GM23338 (cell line): ENCODE data around the gene RNF135. TPM values are rescaled to one million over a fixed set of nuclear protein-coding genes. Genes with fewer than 3 reads are reported as not detected.

Source experiments
- ATAC-seq: fragments of 200-7000 bp; cut with Tn5 transposase; 3 replicates; pipeline ENCODE4 v1.9.1; 2020
- DNase-seq: peaks from one replicate; pipeline ENCODE4 v3.0.0-alpha.2; 2015; ENCODE audit warnings: low spot score
- H2AFZ ChIP-seq: fragments of 200-600 bp; sonication (generic); 2 replicates; pipeline ENCODE4 v1.8.0; 2016; ENCODE audit warnings: antibody characterized with exemption, mild to moderate bottlenecking, moderate library complexity
- H3F3A ChIP-seq: fragments of 200-600 bp; sonication (generic); replicated peaks from 2 replicates; pipeline ENCODE4 v1.8.0; 2017; ENCODE audit warnings: antibody characterized with exemption, mixed run types, low read depth
- H3K27ac ChIP-seq: fragments of 200-600 bp; sonication (generic); 2 replicates; pipeline ENCODE4 v1.6.1; 2016; ENCODE audit warnings: low read depth
- H3K27me3 ChIP-seq: fragments of 200-600 bp; sonication (generic); 2 replicates; pipeline ENCODE4 v1.8.0; 2016; ENCODE audit warnings: mild to moderate bottlenecking, mixed run types, moderate library complexity; ENCODE audit not compliant: insufficient read depth
- H3K36me3 ChIP-seq: fragments of 200-600 bp; sonication (generic); 2 replicates; pipeline ENCODE4 v1.8.0; 2016; ENCODE audit warnings: mild to moderate bottlenecking; ENCODE audit not compliant: insufficient read depth
- H3K4me1 ChIP-seq: fragments of 200-600 bp; sonication (generic); 2 replicates; pipeline ENCODE4 v1.8.0; 2016; ENCODE audit warnings: mild to moderate bottlenecking, moderate library complexity; ENCODE audit not compliant: insufficient read depth
- H3K4me2 ChIP-seq: fragments of 200-600 bp; sonication (generic); 2 replicates; pipeline ENCODE4 v1.7.1; 2017; ENCODE audit warnings: mixed run types
- H3K4me3 ChIP-seq: fragments of 200-600 bp; sonication (generic); 2 replicates; pipeline ENCODE4 v1.6.1; 2016; ENCODE audit warnings: mixed run types
- H3K79me2 ChIP-seq: fragments of 200-600 bp; sonication (generic); replicated peaks from 2 replicates; pipeline ENCODE4 v1.8.0; 2017; ENCODE audit warnings: mild to moderate bottlenecking; ENCODE audit not compliant: insufficient read depth
- H3K9me2 ChIP-seq: fragments of 200-600 bp; sonication (generic); 2 replicates; pipeline ENCODE4 v1.8.0; 2017; ENCODE audit not compliant: insufficient read depth
- H4K20me1 ChIP-seq: fragments of 200-600 bp; sonication (generic); replicated peaks from 2 replicates; pipeline ENCODE4 v1.8.0; 2017; ENCODE audit warnings: mild to moderate bottlenecking; ENCODE audit not compliant: insufficient read depth
- H3K27ac Mint-ChIP-seq: 2 replicates; pipeline ENCODE4 v1.8.0; 2020; ENCODE audit warnings: inconsistent platforms, mild to moderate bottlenecking, moderate library complexity, mixed read lengths
- H3K27me3 Mint-ChIP-seq: 3 replicates; pipeline ENCODE4 v1.8.0; 2022; ENCODE audit warnings: low read depth, mild to moderate bottlenecking, moderate library complexity, mixed read lengths, inconsistent platforms; ENCODE audit not compliant: insufficient read depth, poor library complexity
- H3K36me3 Mint-ChIP-seq: 3 replicates; pipeline ENCODE4 v1.8.0; 2021; ENCODE audit warnings: low read depth, mild to moderate bottlenecking, inconsistent platforms, moderate library complexity, mixed read lengths
- H3K4me1 Mint-ChIP-seq: 3 replicates; pipeline ENCODE4 v1.8.0; 2020; ENCODE audit warnings: mild to moderate bottlenecking, inconsistent platforms, mixed read lengths
- H3K4me3 Mint-ChIP-seq: 3 replicates; pipeline ENCODE4 v1.8.0; 2021; ENCODE audit warnings: moderate library complexity, mild to moderate bottlenecking, inconsistent platforms, mixed read lengths
- H3K9me3 Mint-ChIP-seq: 3 replicates; pipeline ENCODE4 v1.8.0; 2020; ENCODE audit warnings: moderate library complexity, mild to moderate bottlenecking, inconsistent platforms, mixed read lengths
- CREB1 ChIP-seq: fragments of 250-450 bp; sonication (Bioruptor Pico); IDR thresholded peaks from 2 replicates; pipeline ENCODE4 v1.5.0; 2020; ENCODE audit warnings: low read depth, mild to moderate bottlenecking, moderate library complexity
- EZH2 ChIP-seq: fragments of 200-600 bp; sonication (generic); IDR thresholded peaks from one replicate; pipeline ENCODE4 v1.8.0; 2017; ENCODE audit warnings: antibody characterized with exemption, mild to moderate bottlenecking, low read depth; ENCODE audit not compliant: unreplicated experiment
- EZH2phosphoT487 ChIP-seq: fragments of 200-600 bp; sonication (generic); IDR thresholded peaks from one replicate; pipeline ENCODE4 v1.8.1; 2018; ENCODE audit warnings: antibody characterized with exemption; ENCODE audit not compliant: unreplicated experiment
- JUNB ChIP-seq: IDR thresholded peaks from one replicate; pipeline ENCODE4 v1.6.1; 2016; ENCODE audit warnings: antibody characterized with exemption; ENCODE audit not compliant: unreplicated experiment
- NANOG ChIP-seq: IDR thresholded peaks from 2 replicates; pipeline ENCODE4 v1.6.1; 2016; ENCODE audit warnings: antibody characterized with exemption, borderline replicate concordance
- POLR2AphosphoS5 ChIP-seq: IDR thresholded peaks from 2 replicates; pipeline ENCODE4 v1.6.1; 2016; ENCODE audit warnings: antibody characterized with exemption, low read depth
- STAT1 ChIP-seq: IDR thresholded peaks from one replicate; pipeline ENCODE4 v1.6.1; 2016; ENCODE audit warnings: antibody characterized with exemption; ENCODE audit not compliant: unreplicated experiment
- ZNF114 ChIP-seq: fragments of 250-450 bp; sonication (Bioruptor Pico); IDR thresholded peaks from 2 replicates; pipeline ENCODE4 v1.5.0; 2020; ENCODE audit warnings: mild to moderate bottlenecking, moderate library complexity
- ZNF331 ChIP-seq: fragments of 250-450 bp; sonication (Bioruptor Pico); IDR thresholded peaks from 2 replicates; pipeline ENCODE4 v1.5.0; 2020; ENCODE audit warnings: low read depth, mild to moderate bottlenecking, moderate library complexity
- polyA plus RNA-seq: library from polyadenylated mRNA; unstranded; fragments of >200 nt; fragmentation: Nextera tagmentation; extraction: Ambion mirVana; gene quantifications from 2 replicates; pipeline ENCODE4 v1.2.1, GENCODE V29; 2016
- total RNA-seq: library from RNA; depleted of rRNA; stranded (reverse); fragments of >200 nt; shearing (Covaris generic); gene quantifications from 2 replicates; pipeline ENCODE4 v1.2.3, GENCODE V29; 2014
- TF ChIP-seq, protein P1 (sequence below): fragments of 250-450 bp; sonication (Bioruptor Pico); IDR thresholded peaks from 2 replicates; pipeline ENCODE4 v1.5.0; 2020; ENCODE audit warnings: mild to moderate bottlenecking, moderate library complexity
- TF ChIP-seq, protein P2 (sequence below), 2 experiments: fragments of 200-600 bp in 1 of 2; sonication (generic) in 1 of 2; conservative IDR thresholded peaks; 2 replicates each; pipeline versions ENCODE4 v1.5.1 to v1.6.1; 2016 to 2017; ENCODE audit warnings: antibody characterized with exemption in 2 of 2, low read depth in 2 of 2, mild to moderate bottlenecking in 2 of 2, moderate library complexity in 1 of 2
- TF ChIP-seq, protein P3 (sequence below): IDR thresholded peaks from one replicate; pipeline ENCODE4 v1.6.1; 2018; ENCODE audit warnings: antibody characterized with exemption; ENCODE audit not compliant: unreplicated experiment
- TF ChIP-seq, protein P4 (sequence below): IDR thresholded peaks from 2 replicates; pipeline ENCODE4 v1.6.1; 2016; ENCODE audit warnings: antibody characterized with exemption

RNF135 gene
- total and polyA plus RNA-seq, 2 experiments from 2014 or later = 9.4 to 9.8 TPM

DNA sequence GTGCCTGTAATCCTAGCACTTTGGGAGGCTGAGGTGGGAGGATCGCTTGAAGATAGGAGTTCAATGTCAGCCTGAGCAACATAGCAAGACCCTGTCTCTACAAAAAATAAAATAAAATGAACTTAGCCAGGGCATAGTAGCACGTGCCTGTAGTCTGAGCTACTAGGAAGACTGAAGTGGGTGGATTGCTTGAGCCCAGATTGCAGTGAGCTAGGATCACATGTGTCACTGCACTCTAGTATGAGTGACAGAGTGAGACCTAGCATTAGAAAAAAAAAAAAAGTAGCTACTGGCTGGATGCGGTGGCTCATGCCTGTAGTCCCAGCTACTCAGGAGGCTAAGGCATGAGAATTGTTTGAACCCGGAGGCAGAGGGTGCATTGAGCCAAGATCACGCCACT lies 43.1 kb upstream of the RNF135 start:
- no peaks in the 10 kb centered on the region for H3F3A ChIP-seq
- no peak overlapping the region for H3K4me3 ChIP-seq
- no peak overlapping the region for H3K27ac ChIP-seq
- Mint-ChIP-seq H3K4me3 (no peak overlapping the region), H3K4me1 (0 out of 3 replicates have a peak, but pooled peaks cover 2% of the 10 kb centered on the region), H3K36me3 (no peaks in the 10 kb centered on the region), H3K27me3 (peaks cover 27% of the 10 kb centered on the region), H3K9me3 (no peaks in the 10 kb centered on the region), H3K27ac (no peak overlapping the region)
- H3K79me2 ChIP-seq = no peaks in the 10 kb centered on the region
- no peak overlapping the region for H2AFZ ChIP-seq
- H3K27me3 ChIP-seq = peaks cover 21% of the 10 kb centered on the region
- TF ChIP-seq JUNB (no peak), POLR2AphosphoS5 (no peak), CREB1 (CRISPR knock-in tag) (no peak), EZH2 (no peak), EZH2phosphoT487 (no peak), NANOG (no peak), ZNF331 (CRISPR knock-in tag) (no peak), STAT1 (no peak), ZNF114 (CRISPR knock-in tag) (no peak)
- TF ChIP-seq, protein P1, sequence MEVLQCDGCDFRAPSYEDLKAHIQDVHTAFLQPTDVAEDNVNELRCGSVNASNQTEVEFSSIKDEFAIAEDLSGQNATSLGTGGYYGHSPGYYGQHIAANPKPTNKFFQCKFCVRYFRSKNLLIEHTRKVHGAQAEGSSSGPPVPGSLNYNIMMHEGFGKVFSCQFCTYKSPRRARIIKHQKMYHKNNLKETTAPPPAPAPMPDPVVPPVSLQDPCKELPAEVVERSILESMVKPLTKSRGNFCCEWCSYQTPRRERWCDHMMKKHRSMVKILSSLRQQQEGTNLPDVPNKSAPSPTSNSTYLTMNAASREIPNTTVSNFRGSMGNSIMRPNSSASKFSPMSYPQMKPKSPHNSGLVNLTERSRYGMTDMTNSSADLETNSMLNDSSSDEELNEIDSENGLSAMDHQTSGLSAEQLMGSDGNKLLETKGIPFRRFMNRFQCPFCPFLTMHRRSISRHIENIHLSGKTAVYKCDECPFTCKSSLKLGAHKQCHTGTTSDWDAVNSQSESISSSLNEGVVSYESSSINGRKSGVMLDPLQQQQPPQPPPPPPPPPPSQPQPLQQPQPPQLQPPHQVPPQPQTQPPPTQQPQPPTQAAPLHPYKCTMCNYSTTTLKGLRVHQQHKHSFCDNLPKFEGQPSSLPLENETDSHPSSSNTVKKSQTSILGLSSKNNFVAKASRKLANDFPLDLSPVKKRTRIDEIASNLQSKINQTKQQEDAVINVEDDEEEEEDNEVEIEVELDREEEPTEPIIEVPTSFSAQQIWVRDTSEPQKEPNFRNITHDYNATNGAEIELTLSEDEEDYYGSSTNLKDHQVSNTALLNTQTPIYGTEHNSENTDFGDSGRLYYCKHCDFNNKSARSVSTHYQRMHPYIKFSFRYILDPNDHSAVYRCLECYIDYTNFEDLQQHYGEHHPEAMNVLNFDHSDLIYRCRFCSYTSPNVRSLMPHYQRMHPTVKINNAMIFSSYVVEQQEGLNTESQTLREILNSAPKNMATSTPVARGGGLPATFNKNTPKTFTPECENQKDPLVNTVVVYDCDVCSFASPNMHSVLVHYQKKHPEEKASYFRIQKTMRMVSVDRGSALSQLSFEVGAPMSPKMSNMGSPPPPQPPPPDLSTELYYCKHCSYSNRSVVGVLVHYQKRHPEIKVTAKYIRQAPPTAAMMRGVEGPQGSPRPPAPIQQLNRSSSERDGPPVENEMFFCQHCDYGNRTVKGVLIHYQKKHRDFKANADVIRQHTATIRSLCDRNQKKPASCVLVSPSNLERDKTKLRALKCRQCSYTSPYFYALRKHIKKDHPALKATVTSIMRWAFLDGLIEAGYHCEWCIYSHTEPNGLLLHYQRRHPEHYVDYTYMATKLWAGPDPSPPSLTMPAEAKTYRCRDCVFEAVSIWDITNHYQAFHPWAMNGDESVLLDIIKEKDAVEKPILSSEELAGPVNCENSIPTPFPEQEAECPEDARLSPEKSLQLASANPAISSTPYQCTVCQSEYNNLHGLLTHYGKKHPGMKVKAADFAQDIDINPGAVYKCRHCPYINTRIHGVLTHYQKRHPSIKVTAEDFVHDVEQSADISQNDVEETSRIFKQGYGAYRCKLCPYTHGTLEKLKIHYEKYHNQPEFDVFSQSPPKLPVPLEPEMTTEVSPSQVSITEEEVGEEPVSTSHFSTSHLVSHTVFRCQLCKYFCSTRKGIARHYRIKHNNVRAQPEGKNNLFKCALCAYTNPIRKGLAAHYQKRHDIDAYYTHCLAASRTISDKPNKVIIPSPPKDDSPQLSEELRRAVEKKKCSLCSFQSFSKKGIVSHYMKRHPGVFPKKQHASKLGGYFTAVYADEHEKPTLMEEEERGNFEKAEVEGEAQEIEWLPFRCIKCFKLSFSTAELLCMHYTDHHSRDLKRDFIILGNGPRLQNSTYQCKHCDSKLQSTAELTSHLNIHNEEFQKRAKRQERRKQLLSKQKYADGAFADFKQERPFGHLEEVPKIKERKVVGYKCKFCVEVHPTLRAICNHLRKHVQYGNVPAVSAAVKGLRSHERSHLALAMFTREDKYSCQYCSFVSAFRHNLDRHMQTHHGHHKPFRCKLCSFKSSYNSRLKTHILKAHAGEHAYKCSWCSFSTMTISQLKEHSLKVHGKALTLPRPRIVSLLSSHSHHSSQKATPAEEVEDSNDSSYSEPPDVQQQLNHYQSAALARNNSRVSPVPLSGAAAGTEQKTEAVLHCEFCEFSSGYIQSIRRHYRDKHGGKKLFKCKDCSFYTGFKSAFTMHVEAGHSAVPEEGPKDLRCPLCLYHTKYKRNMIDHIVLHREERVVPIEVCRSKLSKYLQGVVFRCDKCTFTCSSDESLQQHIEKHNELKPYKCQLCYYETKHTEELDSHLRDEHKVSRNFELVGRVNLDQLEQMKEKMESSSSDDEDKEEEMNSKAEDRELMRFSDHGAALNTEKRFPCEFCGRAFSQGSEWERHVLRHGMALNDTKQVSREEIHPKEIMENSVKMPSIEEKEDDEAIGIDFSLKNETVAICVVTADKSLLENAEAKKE = no peak
- TF ChIP-seq, protein P2, sequence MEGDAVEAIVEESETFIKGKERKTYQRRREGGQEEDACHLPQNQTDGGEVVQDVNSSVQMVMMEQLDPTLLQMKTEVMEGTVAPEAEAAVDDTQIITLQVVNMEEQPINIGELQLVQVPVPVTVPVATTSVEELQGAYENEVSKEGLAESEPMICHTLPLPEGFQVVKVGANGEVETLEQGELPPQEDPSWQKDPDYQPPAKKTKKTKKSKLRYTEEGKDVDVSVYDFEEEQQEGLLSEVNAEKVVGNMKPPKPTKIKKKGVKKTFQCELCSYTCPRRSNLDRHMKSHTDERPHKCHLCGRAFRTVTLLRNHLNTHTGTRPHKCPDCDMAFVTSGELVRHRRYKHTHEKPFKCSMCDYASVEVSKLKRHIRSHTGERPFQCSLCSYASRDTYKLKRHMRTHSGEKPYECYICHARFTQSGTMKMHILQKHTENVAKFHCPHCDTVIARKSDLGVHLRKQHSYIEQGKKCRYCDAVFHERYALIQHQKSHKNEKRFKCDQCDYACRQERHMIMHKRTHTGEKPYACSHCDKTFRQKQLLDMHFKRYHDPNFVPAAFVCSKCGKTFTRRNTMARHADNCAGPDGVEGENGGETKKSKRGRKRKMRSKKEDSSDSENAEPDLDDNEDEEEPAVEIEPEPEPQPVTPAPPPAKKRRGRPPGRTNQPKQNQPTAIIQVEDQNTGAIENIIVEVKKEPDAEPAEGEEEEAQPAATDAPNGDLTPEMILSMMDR (conservative IDR thresholded peaks at IDR 0.05; ENCODE audit: low read depth in 2 of 2) = no peak
- TF ChIP-seq, protein P3, sequence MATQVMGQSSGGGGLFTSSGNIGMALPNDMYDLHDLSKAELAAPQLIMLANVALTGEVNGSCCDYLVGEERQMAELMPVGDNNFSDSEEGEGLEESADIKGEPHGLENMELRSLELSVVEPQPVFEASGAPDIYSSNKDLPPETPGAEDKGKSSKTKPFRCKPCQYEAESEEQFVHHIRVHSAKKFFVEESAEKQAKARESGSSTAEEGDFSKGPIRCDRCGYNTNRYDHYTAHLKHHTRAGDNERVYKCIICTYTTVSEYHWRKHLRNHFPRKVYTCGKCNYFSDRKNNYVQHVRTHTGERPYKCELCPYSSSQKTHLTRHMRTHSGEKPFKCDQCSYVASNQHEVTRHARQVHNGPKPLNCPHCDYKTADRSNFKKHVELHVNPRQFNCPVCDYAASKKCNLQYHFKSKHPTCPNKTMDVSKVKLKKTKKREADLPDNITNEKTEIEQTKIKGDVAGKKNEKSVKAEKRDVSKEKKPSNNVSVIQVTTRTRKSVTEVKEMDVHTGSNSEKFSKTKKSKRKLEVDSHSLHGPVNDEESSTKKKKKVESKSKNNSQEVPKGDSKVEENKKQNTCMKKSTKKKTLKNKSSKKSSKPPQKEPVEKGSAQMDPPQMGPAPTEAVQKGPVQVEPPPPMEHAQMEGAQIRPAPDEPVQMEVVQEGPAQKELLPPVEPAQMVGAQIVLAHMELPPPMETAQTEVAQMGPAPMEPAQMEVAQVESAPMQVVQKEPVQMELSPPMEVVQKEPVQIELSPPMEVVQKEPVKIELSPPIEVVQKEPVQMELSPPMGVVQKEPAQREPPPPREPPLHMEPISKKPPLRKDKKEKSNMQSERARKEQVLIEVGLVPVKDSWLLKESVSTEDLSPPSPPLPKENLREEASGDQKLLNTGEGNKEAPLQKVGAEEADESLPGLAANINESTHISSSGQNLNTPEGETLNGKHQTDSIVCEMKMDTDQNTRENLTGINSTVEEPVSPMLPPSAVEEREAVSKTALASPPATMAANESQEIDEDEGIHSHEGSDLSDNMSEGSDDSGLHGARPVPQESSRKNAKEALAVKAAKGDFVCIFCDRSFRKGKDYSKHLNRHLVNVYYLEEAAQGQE = no peak
- TF ChIP-seq, protein P4, sequence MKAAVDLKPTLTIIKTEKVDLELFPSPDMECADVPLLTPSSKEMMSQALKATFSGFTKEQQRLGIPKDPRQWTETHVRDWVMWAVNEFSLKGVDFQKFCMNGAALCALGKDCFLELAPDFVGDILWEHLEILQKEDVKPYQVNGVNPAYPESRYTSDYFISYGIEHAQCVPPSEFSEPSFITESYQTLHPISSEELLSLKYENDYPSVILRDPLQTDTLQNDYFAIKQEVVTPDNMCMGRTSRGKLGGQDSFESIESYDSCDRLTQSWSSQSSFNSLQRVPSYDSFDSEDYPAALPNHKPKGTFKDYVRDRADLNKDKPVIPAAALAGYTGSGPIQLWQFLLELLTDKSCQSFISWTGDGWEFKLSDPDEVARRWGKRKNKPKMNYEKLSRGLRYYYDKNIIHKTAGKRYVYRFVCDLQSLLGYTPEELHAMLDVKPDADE = no peak
- 0 out of 2 replicates have a peak, but pooled peaks cover 2% of the 10 kb centered on the region for H3K9me2 ChIP-seq
- H3K4me2 ChIP-seq = no peak overlapping the region
- no peak for ATAC-seq
- H3K4me1 ChIP-seq = no peaks in the 10 kb centered on the region
- DNase-seq = no peak
- no peaks in the 10 kb centered on the region for H3K36me3 ChIP-seq
- H4K20me1 ChIP-seq = no peaks in the 10 kb centered on the region
